HepG2 (cell line): Measurements from ENCODE around the gene RAB27B. TPM values are rescaled to one million over a fixed set of nuclear protein-coding genes. Genes with fewer than 3 reads are reported as not detected.

ENCODE experiments used
- ATAC-seq: fragments of 200-7000 bp; cut with Tn5 transposase; 3 replicates; pipeline ENCODE4 v1.9.1; 2020; ENCODE audit warnings: mild to moderate bottlenecking, moderate library complexity
- BruUV-seq: library from RNA; stranded (reverse); fragments of 400-500 nt; replicated peaks from 2 replicates; lab custom pipeline; 2021; lab: Mats Ljungman, UMichigan
- CTCF ChIA-PET: fragments of 300-600 bp; formaldehyde crosslinking; extraction: SDS; loops from one replicate; lab custom pipeline; 2021; ENCODE audit warnings: low total read pairs, inconsistent platforms, low intra/inter-chr PET ratio; lab: Yijun Ruan, JAX
- POLR2A ChIA-PET: fragments of 350-600 bp; sonication (Branson Sonifier 250); formaldehyde crosslinking; loops from one replicate; lab custom pipeline; 2020; ENCODE audit warnings: antibody characterized with exemption, inconsistent platforms; lab: Yijun Ruan, JAX
- DNase-seq: peaks from one replicate; pipeline ENCODE4 v3.0.0-alpha.2; 2015; ENCODE audit warnings: low spot score
- FAIRE-seq: peaks from 3 replicates; lab custom pipeline; 2011; peaks lifted over from hg19 to GRCh38; lab: Jason Lieb, UNC
- H2AFZ ChIP-seq: one replicate; pipeline ENCODE4 v1.6.1; 2011; ENCODE audit warnings: low read length, inconsistent platforms
- H3K27ac ChIP-seq: fragments of 300-600 bp; 3 replicates; pipeline ENCODE4 v1.8.0; 2011; ENCODE audit warnings: mixed run types, mild to moderate bottlenecking, mixed read lengths, low read length, inconsistent platforms; ENCODE audit not compliant: insufficient read depth; ENCODE audit errors: extremely low read length
- H3K27me3 ChIP-seq, 2 experiments: fragments of 200-600 bp in 1 of 2; 2 replicates in 1 of 2; 3 replicates in 1 of 2; pipeline versions ENCODE4 v1.6.0 to v1.8.0; 2011; ENCODE audit warnings: low read length in 2 of 2, mild to moderate bottlenecking in 2 of 2, moderate library complexity in 2 of 2, inconsistent platforms in 1 of 2; ENCODE audit not compliant: insufficient read depth in 2 of 2, control insufficient read depth in 1 of 2
- H3K36me3 ChIP-seq, 2 experiments: fragments of 200-600 bp in 1 of 2; replicated peaks in 1 of 2; 2 replicates in 1 of 2; 3 replicates in 1 of 2; pipeline versions ENCODE4 v1.5.1 to v1.8.0; 2011; ENCODE audit warnings: low read length in 2 of 2, inconsistent platforms in 1 of 2; ENCODE audit not compliant: insufficient read depth in 2 of 2, control insufficient read depth in 1 of 2
- H3K4me1 ChIP-seq: 2 replicates; pipeline ENCODE4 v1.5.1; 2012; ENCODE audit warnings: low read length, inconsistent platforms; ENCODE audit not compliant: insufficient read depth
- H3K4me2 ChIP-seq: 2 replicates; pipeline ENCODE4 v1.6.0; 2011; ENCODE audit warnings: low read depth, low read length, inconsistent platforms
- H3K4me3 ChIP-seq, 3 experiments: fragments of 200-600 bp in 1 of 3; sonication (generic), shearing (Covaris generic) in 1 of 3; replicated peaks in 1 of 3; 2 replicates each; pipeline ENCODE4 v1.5.1; 2011 to 2016; ENCODE audit warnings: low read length in 3 of 3, inconsistent platforms in 2 of 3, low read depth in 2 of 3, mild to moderate bottlenecking in 2 of 3, control low read depth in 1 of 3, mixed read lengths in 1 of 3; ENCODE audit not compliant: insufficient read depth in 1 of 3
- H3K79me2 ChIP-seq: one replicate; pipeline ENCODE4 v1.6.1; 2011; ENCODE audit warnings: low read length, inconsistent platforms; ENCODE audit not compliant: insufficient read depth
- H3K9ac ChIP-seq: 2 replicates; pipeline ENCODE4 v1.6.0; 2011; ENCODE audit warnings: mild to moderate bottlenecking, low read depth, low read length, inconsistent platforms; ENCODE audit not compliant: insufficient read depth
- H3K9me3 ChIP-seq: 2 replicates; pipeline ENCODE4 v1.5.1; 2012; ENCODE audit warnings: mild to moderate bottlenecking, low read length
- H4K20me1 ChIP-seq: 2 replicates; pipeline ENCODE4 v1.6.0; 2011; ENCODE audit warnings: inconsistent platforms, mild to moderate bottlenecking, low read length, moderate library complexity; ENCODE audit not compliant: insufficient read depth
- BRCA1 ChIP-seq: sonication (generic); formaldehyde crosslinking; IDR thresholded peaks from 2 replicates; pipeline ENCODE4 v1.4.0; 2020; ENCODE audit warnings: missing genetic modification reagents
- MAFF ChIP-seq: IDR thresholded peaks from 2 replicates; pipeline ENCODE4 v1.6.1; 2011; ENCODE audit warnings: low read depth, low read length, improper control_type of control experiment
- MATR3 ChIP-seq: sonication (generic); formaldehyde crosslinking; IDR thresholded peaks from 2 replicates; pipeline ENCODE4 v1.4.0; 2020; ENCODE audit warnings: missing genetic modification reagents
- POGK ChIP-seq: sonication (generic); formaldehyde crosslinking; conservative IDR thresholded peaks from 2 replicates; pipeline ENCODE4 v1.8.0; 2022; ENCODE audit warnings: mild to moderate bottlenecking, moderate library complexity, missing genetic modification reagents
- SMARCC2 ChIP-seq: fragments of 450-650 bp; IDR thresholded peaks from 2 replicates; pipeline ENCODE4 v1.6.1; 2017; ENCODE audit warnings: antibody characterized with exemption, mild to moderate bottlenecking
- SP140L ChIP-seq: sonication (generic); formaldehyde crosslinking; IDR thresholded peaks from 2 replicates; pipeline ENCODE4 v1.4.0; 2020; ENCODE audit warnings: missing genetic modification reagents, borderline replicate concordance
- ZBTB25 ChIP-seq: IDR thresholded peaks from 2 replicates; pipeline ENCODE4 v1.6.1; 2018; ENCODE audit warnings: missing genetic modification reagents
- ZFP37 ChIP-seq: sonication (generic); formaldehyde crosslinking; IDR thresholded peaks from 2 replicates; pipeline ENCODE4 v1.4.0; 2020; ENCODE audit warnings: missing genetic modification reagents, borderline replicate concordance
- ZFX ChIP-seq: sonication (generic); formaldehyde crosslinking; IDR thresholded peaks from 2 replicates; pipeline ENCODE4 v1.4.0; 2020; ENCODE audit warnings: mild to moderate bottlenecking, low read depth, missing genetic modification reagents, moderate library complexity
- ZNF382 ChIP-seq: sonication (generic); formaldehyde crosslinking; IDR thresholded peaks from 2 replicates; pipeline ENCODE4 v1.5.0; 2020; ENCODE audit warnings: missing genetic modification reagents, mild to moderate bottlenecking, borderline replicate concordance
- ZNF496 ChIP-seq: sonication (generic); formaldehyde crosslinking; IDR thresholded peaks from 2 replicates; pipeline ENCODE4 v1.8.1; 2023; ENCODE audit warnings: mild to moderate bottlenecking, moderate library complexity, missing genetic modification reagents; ENCODE audit not compliant: insufficient replicate concordance
- ZNF512 ChIP-seq: sonication (generic); formaldehyde crosslinking; IDR thresholded peaks from 2 replicates; pipeline ENCODE4 v1.4.0; 2020; ENCODE audit warnings: mild to moderate bottlenecking, missing genetic modification reagents
- ZNF557 ChIP-seq: sonication (generic); formaldehyde crosslinking; IDR thresholded peaks from 2 replicates; pipeline ENCODE4 v1.4.0; 2020; ENCODE audit warnings: missing genetic modification reagents
- ZNF687 ChIP-seq: sonication (generic); formaldehyde crosslinking; IDR thresholded peaks from 2 replicates; pipeline ENCODE4 v1.5.1; 2020; ENCODE audit warnings: mild to moderate bottlenecking, missing genetic modification reagents, moderate library complexity
- ZNF788 ChIP-seq: sonication (generic); formaldehyde crosslinking; IDR thresholded peaks from 2 replicates; pipeline ENCODE4 v1.5.0; 2020; ENCODE audit warnings: mild to moderate bottlenecking, missing genetic modification reagents, borderline replicate concordance
- ZSCAN29 ChIP-seq: sonication (generic); formaldehyde crosslinking; conservative IDR thresholded peaks from 2 replicates; pipeline ENCODE4 v1.4.0; 2020; ENCODE audit warnings: mild to moderate bottlenecking, missing genetic modification reagents
- WGBS: methylation state at CpG from one replicate; pipeline ENCODE4 v1.1.6; 2017; ENCODE audit warnings: low lambda C conversion rate; 5-methylcytosine and 5-hydroxymethylcytosine counted together
- in situ Hi-C: cut with HindIII; loops from 2 replicates; pipeline ENCODE4 v1.10.0; 2017; ENCODE audit warnings: low pct_unique_long_range_greater_than_20kb; ENCODE audit not compliant: extremely low pct_ligation_motif_present
- intact Hi-C: fragments of 100-400 bp; cut with micrococcal nuclease; formaldehyde crosslinking; loops from one replicate; pipeline ENCODE4 v1.10.0; 2022; ENCODE audit not compliant: unreplicated experiment
- polyA plus RNA-seq, 8 experiments: library from polyadenylated mRNA; depleted of rRNA in 3 of 8; stranded (reverse) in 7 of 8; unstranded in 1 of 8; fragments of >200 nt; fragmentation: Illumina TruSeq in 4 of 8; extraction: Trizol in 4 of 8; gene quantifications; 2 replicates each; pipeline versions ENCODE4 v1.2.1 to v1.2.3, GENCODE V29; 2011 to 2016; ENCODE audit warnings: low read depth in 4 of 8, missing spikeins in 1 of 8, mixed read lengths in 1 of 8; ENCODE audit not compliant: insufficient read depth in 1 of 8
- total RNA-seq, 5 experiments: library from RNA; depleted of rRNA; stranded (reverse); fragments of >200 nt; fragmentation: Illumina TruSeq; extraction: Trizol; gene quantifications; 2 replicates each; pipeline ENCODE4 v1.2.3, GENCODE V29; 2016; ENCODE audit warnings: low read depth in 1 of 5

RAB27B gene
- total and polyA plus RNA-seq, 2 of the 13 experiments (the other 11 are each of a cell fraction or from before 2014, with no cell fraction given): not detected

- TF ChIP-seq ZNF788 (CRISPR knock-in tag): no peak
- no peak for TF ChIP-seq ZBTB25 (CRISPR knock-in tag)
- no peak for TF ChIP-seq MATR3 (CRISPR knock-in tag)
- TF ChIP-seq ZFP37: no peak
- no peak for TF ChIP-seq BRCA1 (CRISPR knock-in tag)
Observed at GRCh38 chr18:54928236-54928635, 100.0 kb downstream of the RAB27B start (continued).

- over 99% methylated on average over 4 of the region's 4 CpGs for WGBS
- in situ Hi-C loops (no loop called here), intact Hi-C loops (no loop called here)
- BruUV-seq: no TSS peak
- ChIA-PET POLR2A (no interaction called here), CTCF (no interaction called here)
- ATAC-seq (no peak), DNase-seq (no peak), FAIRE-seq (no peak)
- Histone ChIP-seq H2AFZ (no peak overlapping the region), H3K9ac (no peak overlapping the region), H3K27ac (no peak overlapping the region), H3K36me3 (peaks cover 2 to 6% of the 10 kb centered on the region in 2 experiments; a peak in 2 of 5 replicates), H4K20me1 (no peaks in the 10 kb centered on the region), H3K4me1 (peaks cover 33% of the 10 kb centered on the region), H3K4me3 (no peak overlapping the region), H3K79me2 (no peaks in the 10 kb centered on the region), H3K9me3 (no peaks in the 10 kb centered on the region), H3K4me2 (no peak overlapping the region), H3K27me3 (no peaks in the 10 kb centered on the region)
- no peak for TF ChIP-seq ZNF496 (CRISPR knock-in tag)
- TF ChIP-seq POGK (CRISPR knock-in tag): no peak
- no peak for TF ChIP-seq SMARCC2
- TF ChIP-seq ZFX (CRISPR knock-in tag): no peak
- no peak for TF ChIP-seq ZNF512
- no peak for TF ChIP-seq ZNF382
- TF ChIP-seq ZNF687 (CRISPR knock-in tag): no peak
- no peak for TF ChIP-seq MAFF
- TF ChIP-seq SP140L (CRISPR knock-in tag): no peak
- no peak for TF ChIP-seq ZNF557 (CRISPR knock-in tag)
- TF ChIP-seq ZSCAN29 (CRISPR knock-in tag): no peak
Observed at GRCh38 chr18:54931152-54931551, 102.9 kb downstream of the RAB27B start.
